Karpas-422 (cell line): ENCODE measurements around the gene HEBP2. TPM values are rescaled to one million over a fixed set of nuclear protein-coding genes. Genes with fewer than 3 reads are reported as not detected.

Source experiments
- DNase-seq: peaks from one replicate; pipeline ENCODE4 v3.0.0-alpha.2; 2015
- H2AFZ ChIP-seq: fragments of 200-600 bp; sonication (generic); 2 replicates; pipeline ENCODE4 v1.6.1; 2014; ENCODE audit warnings: antibody characterized with exemption, low read length, mixed read lengths
- H3K27ac ChIP-seq: fragments of 200-600 bp; sonication (generic); 2 replicates; pipeline ENCODE4 v1.5.1; 2014; ENCODE audit warnings: mild to moderate bottlenecking, low read length, moderate library complexity
- H3K27me3 ChIP-seq: fragments of 200-600 bp; sonication (generic); 2 replicates; pipeline ENCODE4 v1.6.1; 2014; ENCODE audit warnings: low read length, mixed read lengths
- H3K36me3 ChIP-seq: fragments of 200-600 bp; sonication (generic); 2 replicates; pipeline ENCODE4 v1.6.1; 2014; ENCODE audit warnings: low read length, mixed read lengths; ENCODE audit not compliant: insufficient read depth
- H3K4me1 ChIP-seq: fragments of 200-600 bp; sonication (generic); 2 replicates; pipeline ENCODE4 v1.6.1; 2014; ENCODE audit warnings: mild to moderate bottlenecking, low read length, mixed read lengths
- H3K4me2 ChIP-seq: fragments of 200-600 bp; sonication (generic); 2 replicates; pipeline ENCODE4 v1.6.1; 2014; ENCODE audit warnings: low read length, low read depth, mild to moderate bottlenecking; ENCODE audit not compliant: poor library complexity, severe bottlenecking
- H3K4me3 ChIP-seq: fragments of 200-600 bp; sonication (generic); 2 replicates; pipeline ENCODE4 v1.5.1; 2014; ENCODE audit warnings: mild to moderate bottlenecking, antibody characterized with exemption, low read length, mixed read lengths
- H3K79me2 ChIP-seq: fragments of 200-600 bp; sonication (generic); 2 replicates; pipeline ENCODE4 v1.6.1; 2014; ENCODE audit warnings: mild to moderate bottlenecking, low read length, mixed read lengths
- H3K9ac ChIP-seq: fragments of 200-600 bp; sonication (generic); 2 replicates; pipeline ENCODE4 v1.6.0; 2014; ENCODE audit warnings: low read length
- H3K9me2 ChIP-seq: fragments of 200-600 bp; sonication (generic), shearing (Covaris generic); replicated peaks from 2 replicates; pipeline ENCODE4 v1.6.0; 2014; ENCODE audit warnings: mild to moderate bottlenecking, low read length, moderate library complexity; ENCODE audit not compliant: insufficient read depth
- H3K9me3 ChIP-seq: fragments of 300-700, 200-600 bp; sonication (generic); 2 replicates; pipeline ENCODE4 v1.6.1; 2014; ENCODE audit warnings: low read length, mixed read lengths
- H4K20me1 ChIP-seq: fragments of 200-600 bp; sonication (generic); 2 replicates; pipeline ENCODE4 v1.6.1; 2014; ENCODE audit warnings: mild to moderate bottlenecking, antibody characterized with exemption, low read length, low read depth; ENCODE audit not compliant: insufficient read depth
- small RNA-seq: library from RNA; depleted of rRNA; stranded (forward); fragments of <200 nt; gene quantifications from one replicate; pipeline ENCODE3, GENCODE V24; 2014
- total RNA-seq: library from RNA; depleted of rRNA; stranded (reverse); fragments of >200 nt; shearing (Covaris generic); gene quantifications from 2 replicates; pipeline ENCODE4 v1.2.3, GENCODE V29; 2014; ENCODE audit warnings: low replicate concordance; rRNA removed

HEBP2 gene
- total RNA-seq, 1 experiment from 2014 or later: 41.9 TPM

- Histone ChIP-seq H4K20me1 (no peaks in the 10 kb centered on the region), H3K4me2 (no peak overlapping the region), H3K27me3 (no peaks in the 10 kb centered on the region), H3K27ac (no peak overlapping the region), H3K9me3 (no peaks in the 10 kb centered on the region), H3K4me3 (no peak overlapping the region), H2AFZ (no peak overlapping the region), H3K36me3 (no peaks in the 10 kb centered on the region), H3K9ac (no peak overlapping the region), H3K4me1 (peaks cover 6% of the 10 kb centered on the region; the same call in 1 of the 2 replicates), H3K79me2 (no peaks in the 10 kb centered on the region), H3K9me2 (no peaks in the 10 kb centered on the region)
- DNase-seq: no peak
Observed at GRCh38 chr6:138456401-138456790, 52.4 kb downstream of the HEBP2 start.

GRCh38 chr6:138461647-138462046 lies 57.6 kb downstream of the HEBP2 start:
- Histone ChIP-seq H3K9me3 (no peaks in the 10 kb centered on the region), H3K9me2 (no peaks in the 10 kb centered on the region), H3K27ac (no peak overlapping the region), H2AFZ (no peak overlapping the region), H3K36me3 (no peaks in the 10 kb centered on the region), H3K4me1 (no peaks in the 10 kb centered on the region), H3K9ac (no peak overlapping the region), H3K4me3 (no peak overlapping the region), H3K79me2 (no peaks in the 10 kb centered on the region), H4K20me1 (no peaks in the 10 kb centered on the region), H3K27me3 (no peaks in the 10 kb centered on the region), H3K4me2 (no peak overlapping the region)
- no peak for DNase-seq

GRCh38 chr6:138464085-138464484 lies 60.1 kb downstream of the HEBP2 start:
- no peaks in the 10 kb centered on the region for H3K36me3 ChIP-seq
- H2AFZ ChIP-seq: no peak overlapping the region
- no peak overlapping the region for H3K4me3 ChIP-seq
- no peaks in the 10 kb centered on the region for H3K9me2 ChIP-seq
- no peaks in the 10 kb centered on the region for H3K27me3 ChIP-seq
- DNase-seq: no peak
- no peak overlapping the region for H3K27ac ChIP-seq
- H3K79me2 ChIP-seq: no peaks in the 10 kb centered on the region
- H3K4me2 ChIP-seq: no peak overlapping the region
- H3K9me3 ChIP-seq: no peaks in the 10 kb centered on the region
- H3K9ac ChIP-seq: no peak overlapping the region
- H4K20me1 ChIP-seq: no peaks in the 10 kb centered on the region
- no peaks in the 10 kb centered on the region for H3K4me1 ChIP-seq

GRCh38 chr6:138465007-138465645 lies 61.1 kb downstream of the HEBP2 start:
- DNase-seq: no peak
- H3K4me2 ChIP-seq: no peak overlapping the region
- no peak overlapping the region for H2AFZ ChIP-seq

GRCh38 chr6:138467901-138468300 lies 63.9 kb downstream of the HEBP2 start:
- H3K9me3 ChIP-seq: no peaks in the 10 kb centered on the region
- no peaks in the 10 kb centered on the region for H3K4me1 ChIP-seq

More at GRCh38 chr6:138465007-138465645, 61.1 kb downstream of the HEBP2 start:
- no peak overlapping the region for H3K4me3 ChIP-seq
- no peaks in the 10 kb centered on the region for H3K79me2 ChIP-seq
- H3K9me3 ChIP-seq: no peaks in the 10 kb centered on the region
- H3K36me3 ChIP-seq: no peaks in the 10 kb centered on the region
- H3K27ac ChIP-seq: no peak overlapping the region
- H3K9ac ChIP-seq: no peak overlapping the region
- no peaks in the 10 kb centered on the region for H3K9me2 ChIP-seq
- no peaks in the 10 kb centered on the region for H3K27me3 ChIP-seq
- no peaks in the 10 kb centered on the region for H4K20me1 ChIP-seq
- H3K4me1 ChIP-seq: no peaks in the 10 kb centered on the region

GRCh38 chr6:138468320-138469015 lies 64.4 kb downstream of the HEBP2 start:
- no peaks in the 10 kb centered on the region for H3K36me3 ChIP-seq
- no peak overlapping the region for H3K9ac ChIP-seq
- no peaks in the 10 kb centered on the region for H4K20me1 ChIP-seq
- no peak for DNase-seq
- no peaks in the 10 kb centered on the region for H3K79me2 ChIP-seq
- no peaks in the 10 kb centered on the region for H3K9me2 ChIP-seq
- H3K4me2 ChIP-seq: no peak overlapping the region
- H3K27ac ChIP-seq: no peak overlapping the region
- no peak overlapping the region for H3K4me3 ChIP-seq
- H2AFZ ChIP-seq: no peak overlapping the region
- H3K9me3 ChIP-seq: no peaks in the 10 kb centered on the region
- H3K27me3 ChIP-seq: no peaks in the 10 kb centered on the region
- H3K4me1 ChIP-seq: no peaks in the 10 kb centered on the region

More at GRCh38 chr6:138467901-138468300, 63.9 kb downstream of the HEBP2 start:
- Histone ChIP-seq H3K79me2 (no peaks in the 10 kb centered on the region), H3K36me3 (no peaks in the 10 kb centered on the region), H4K20me1 (no peaks in the 10 kb centered on the region), H2AFZ (no peak overlapping the region), H3K4me3 (no peak overlapping the region), H3K9me2 (no peaks in the 10 kb centered on the region), H3K27me3 (no peaks in the 10 kb centered on the region), H3K9ac (no peak overlapping the region), H3K27ac (no peak overlapping the region), H3K4me2 (no peak overlapping the region)
- DNase-seq: no peak

Small RNA genes within 50 kb of the gene (small RNA-seq; reads per million reads assigned to genes)
- not detected for gene AL031003.1
- not detected for gene AL391669.1
- 0.16 reads per million for gene MIR3145

Other genes with a start within 250 kb of the HEBP2 start
- 0.04 TPM in 1 of 2 replicates, not detected in the other for gene ARFGEF3, start 242.3 kb upstream of the HEBP2 start, total RNA-seq
- not detected in 2 replicates for gene PBOV1, start 185.7 kb upstream of the HEBP2 start, total RNA-seq
- gene SMIM28, start 26.3 kb upstream of the HEBP2 start, total RNA-seq: not detected in 2 replicates
- 2.6 and 3.8 TPM in 2 replicates for gene NHSL1, start 95.3 kb downstream of the HEBP2 start, total RNA-seq